DND-41 (cell line): ENCODE results near the gene ACSL4.

ENCODE experiments used
- EZH2 ChIP-seq: IDR thresholded peaks from 3 replicates; pipeline ENCODE4 v1.6.1; 2012; ENCODE audit warnings: borderline replicate concordance, low read depth, mild to moderate bottlenecking, moderate library complexity, low read length, inconsistent platforms; ENCODE audit not compliant: severe bottlenecking
- TF ChIP-seq, protein P1 (sequence below): IDR thresholded peaks from 2 replicates; pipeline ENCODE4 v1.5.1; 2012; ENCODE audit warnings: borderline replicate concordance, low read length, moderate library complexity, mild to moderate bottlenecking; ENCODE audit not compliant: poor library complexity, severe bottlenecking; ENCODE audit errors: extremely low read depth

DNA sequence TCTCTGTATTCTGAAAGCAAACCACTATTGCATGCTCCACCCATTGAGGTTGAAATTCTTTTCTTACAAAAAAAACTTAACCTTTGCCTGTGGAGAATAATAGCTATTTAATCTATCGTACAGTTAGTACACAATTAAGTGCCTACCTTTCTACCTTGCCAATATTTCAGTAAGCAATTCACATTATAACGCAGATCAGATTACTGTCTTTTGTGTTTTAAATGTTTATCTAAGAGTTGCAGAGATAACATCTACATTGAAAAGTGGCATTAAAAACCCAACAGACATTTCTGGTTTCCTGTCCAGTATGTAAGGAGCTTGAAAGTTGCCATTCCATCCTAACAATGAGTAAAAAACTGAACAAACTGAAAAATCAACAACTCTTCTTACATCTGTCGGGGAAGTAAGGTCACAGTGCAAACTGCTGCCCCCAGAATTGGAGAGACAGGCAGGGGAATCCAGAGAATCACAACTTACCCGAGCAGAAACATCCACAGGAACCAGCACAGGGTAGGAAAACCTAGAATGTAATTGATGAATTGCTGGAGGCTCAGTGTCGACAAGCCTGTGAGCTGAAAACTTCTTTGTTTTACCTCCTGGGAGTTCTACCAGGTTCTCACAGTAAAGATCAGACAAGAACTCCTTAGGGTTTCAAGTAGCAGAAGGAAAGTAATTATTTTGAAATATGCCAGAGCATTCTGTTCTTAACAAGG, 27.3 kb upstream of the ACSL4 start:
- TF ChIP-seq, protein P1, sequence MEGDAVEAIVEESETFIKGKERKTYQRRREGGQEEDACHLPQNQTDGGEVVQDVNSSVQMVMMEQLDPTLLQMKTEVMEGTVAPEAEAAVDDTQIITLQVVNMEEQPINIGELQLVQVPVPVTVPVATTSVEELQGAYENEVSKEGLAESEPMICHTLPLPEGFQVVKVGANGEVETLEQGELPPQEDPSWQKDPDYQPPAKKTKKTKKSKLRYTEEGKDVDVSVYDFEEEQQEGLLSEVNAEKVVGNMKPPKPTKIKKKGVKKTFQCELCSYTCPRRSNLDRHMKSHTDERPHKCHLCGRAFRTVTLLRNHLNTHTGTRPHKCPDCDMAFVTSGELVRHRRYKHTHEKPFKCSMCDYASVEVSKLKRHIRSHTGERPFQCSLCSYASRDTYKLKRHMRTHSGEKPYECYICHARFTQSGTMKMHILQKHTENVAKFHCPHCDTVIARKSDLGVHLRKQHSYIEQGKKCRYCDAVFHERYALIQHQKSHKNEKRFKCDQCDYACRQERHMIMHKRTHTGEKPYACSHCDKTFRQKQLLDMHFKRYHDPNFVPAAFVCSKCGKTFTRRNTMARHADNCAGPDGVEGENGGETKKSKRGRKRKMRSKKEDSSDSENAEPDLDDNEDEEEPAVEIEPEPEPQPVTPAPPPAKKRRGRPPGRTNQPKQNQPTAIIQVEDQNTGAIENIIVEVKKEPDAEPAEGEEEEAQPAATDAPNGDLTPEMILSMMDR: no peak
- no peak for TF ChIP-seq EZH2
